NCI-H345 treated with DMSO at 0.1 percent for 48 hours (cell line): ENCODE measurements around the gene PRRG3.
"Not testable (repeated sequence)": the region's sequence is repeated elsewhere in the genome, so short reads cannot be mapped to it uniquely, and the experiment has no call there.

Experiments
- DNase-seq: peaks from one replicate; lab custom pipeline; 2025; ENCODE audit not compliant: unreplicated experiment; lab: John Stamatoyannopoulos, UW

Gene PRRG3

GRCh38 chrX:151694661-151695582, at the start of gene PRRG3:
Gene PRRG3 (plus strand): TSS chrX:151695458. CDS start chrX:151698815, 3,357 bp downstream.
- no peak for DNase-seq

- DNase-seq, result no peak
These were observed 20.0 kb upstream of the PRRG3 start for GRCh38 chrX:151675121-151675746.

- DNase-seq, result no peak
These were observed 19.1 kb upstream of the PRRG3 start for GRCh38 chrX:151676196-151676595.

DNA sequence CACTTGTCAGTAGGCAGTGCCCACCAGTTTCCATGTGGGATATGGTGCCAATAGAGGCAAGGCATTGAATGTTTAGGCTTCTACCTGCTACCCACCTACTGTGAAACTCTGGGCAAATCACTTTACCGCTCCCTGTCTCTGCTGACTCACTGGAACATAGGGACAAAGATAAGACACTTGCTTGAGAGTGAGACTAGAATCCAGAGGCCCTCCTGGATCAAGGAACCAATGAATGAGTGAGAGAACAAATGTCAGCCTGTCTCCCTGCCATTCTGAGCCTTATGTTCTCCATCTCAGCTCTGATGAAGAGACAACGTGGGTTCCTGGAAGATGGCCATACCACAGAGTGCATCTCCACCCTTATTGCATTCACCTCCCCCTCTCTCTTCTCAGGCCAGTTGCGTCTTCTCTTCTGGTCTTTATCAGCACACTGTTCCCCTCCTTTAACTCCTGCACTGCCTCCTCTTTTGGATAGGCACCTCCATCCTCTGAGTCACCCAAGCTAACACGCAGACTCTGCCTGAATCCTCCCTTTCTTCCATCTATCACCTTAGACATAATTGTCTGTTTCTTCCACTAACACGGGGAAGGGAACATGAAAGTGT, 15.4 kb upstream of the PRRG3 start:
- no peak for DNase-seq

- no peak for DNase-seq
These were observed 14.5 kb upstream of the PRRG3 start for GRCh38 chrX:151680805-151681204.

DNA sequence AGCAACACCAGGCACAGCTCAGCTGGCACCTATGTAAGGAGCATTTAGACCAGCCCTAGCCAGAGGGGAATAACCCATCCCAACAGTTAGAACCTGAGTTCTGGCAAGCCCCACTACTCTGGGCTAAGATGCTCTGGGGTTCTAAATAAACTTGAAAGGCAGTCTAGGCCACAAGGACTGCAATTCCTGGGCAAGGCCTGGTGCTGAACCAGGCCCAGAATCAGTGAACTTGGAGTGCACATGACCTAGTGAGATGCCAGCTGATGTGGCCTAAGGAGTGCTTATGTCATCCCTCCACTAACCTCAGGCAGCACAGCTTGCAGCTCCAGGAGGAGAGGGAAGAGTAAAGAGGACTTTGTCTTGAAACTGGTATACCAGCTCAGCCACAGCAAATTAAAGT, 7.6 kb upstream of the PRRG3 start:
- DNase-seq, result no peak

GRCh38 chrX:151688695-151689094, 6.6 kb upstream of the PRRG3 start:
- no peak for DNase-seq

DNA sequence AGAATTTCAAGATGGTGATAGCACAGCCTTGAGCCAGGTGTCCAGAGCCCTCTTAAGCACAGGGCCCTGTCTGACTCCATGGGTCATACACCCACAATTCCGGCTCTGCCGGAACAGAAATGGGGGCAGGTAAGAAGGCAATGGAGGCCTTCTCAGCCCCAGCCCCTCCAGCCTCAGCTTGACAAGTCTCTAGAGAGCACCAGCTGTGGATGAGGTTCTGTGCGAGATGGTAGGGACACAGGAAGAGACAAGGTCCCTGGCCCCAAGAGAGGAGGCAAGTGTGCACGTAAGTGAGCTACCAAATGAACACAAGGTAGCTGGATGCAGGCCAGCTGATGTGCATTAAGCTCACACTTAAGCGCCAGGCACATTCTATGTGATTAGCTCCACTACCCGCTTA, 2.4 kb upstream of the PRRG3 start:
- DNase-seq, result no peak

GRCh38 chrX:151694121-151694520, 1.1 kb upstream of the PRRG3 start:
- DNase-seq, result no peak

DNA sequence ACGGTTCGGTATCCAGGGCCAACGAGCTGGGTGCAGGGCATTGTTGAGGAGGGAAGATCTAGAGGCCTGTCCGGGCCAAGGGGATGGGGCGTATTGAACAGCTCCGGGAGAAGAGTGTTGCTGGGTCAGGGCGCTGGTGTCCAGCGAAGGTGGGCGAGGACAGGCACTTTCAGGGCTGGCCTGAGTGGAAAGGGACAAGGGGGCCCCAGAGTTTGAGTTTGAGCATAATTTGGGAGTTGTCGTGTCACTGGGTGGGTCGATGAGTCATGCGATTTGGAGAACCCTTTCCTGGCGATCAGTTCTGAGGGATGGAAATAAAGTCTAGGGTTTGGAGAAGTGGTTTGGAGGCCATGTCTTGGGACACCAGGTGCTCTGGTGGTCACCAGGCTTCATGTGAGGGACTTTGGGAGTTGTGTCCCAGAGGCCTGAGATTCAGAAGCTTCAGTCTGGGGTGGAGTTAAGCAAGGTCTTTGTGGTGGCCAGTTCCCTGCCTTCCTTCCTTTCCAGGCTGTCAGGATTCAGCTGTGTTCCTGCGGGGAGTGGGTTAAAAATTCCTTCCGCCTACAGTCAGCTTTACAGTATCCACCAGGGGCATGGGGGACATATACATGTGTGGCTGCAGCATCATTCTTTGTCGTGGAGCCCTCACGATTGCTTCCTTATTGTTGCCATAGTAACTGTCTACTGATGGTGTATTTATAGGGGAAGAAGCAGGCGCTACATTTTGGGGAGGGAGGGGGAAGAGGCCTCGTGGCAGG, 504 bp downstream of the PRRG3 start:
- no peak for DNase-seq

GRCh38 chrX:151697082-151697481, 1.8 kb downstream of the PRRG3 start:
- not testable (repeated sequence) for DNase-seq

DNA sequence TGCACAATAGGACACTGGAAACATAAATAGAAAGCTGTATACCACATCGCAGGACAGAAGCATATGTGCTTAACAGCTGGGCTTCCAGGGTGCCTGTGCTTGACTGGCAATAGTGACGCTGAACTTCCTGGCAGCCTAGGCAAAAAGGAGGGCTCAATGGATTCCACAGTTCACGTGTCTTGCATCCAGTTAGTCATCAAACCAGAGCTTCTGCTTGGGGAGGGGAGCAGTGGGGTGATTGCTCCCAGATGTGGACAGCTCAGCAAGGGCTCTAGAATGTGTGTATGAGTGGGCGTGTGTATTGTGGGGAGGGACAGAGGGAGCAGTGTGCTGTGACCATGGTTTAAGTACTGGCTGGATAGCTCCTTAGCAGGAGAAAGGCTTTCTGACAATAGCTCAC, 2.3 kb downstream of the PRRG3 start:
- DNase-seq, result no peak

GRCh38 chrX:151698485-151698884, 3.2 kb downstream of the PRRG3 start:
- no peak for DNase-seq

- no peak for DNase-seq
These were observed 4.5 kb downstream of the PRRG3 start for GRCh38 chrX:151699746-151700145.

GRCh38 chrX:151700581-151700980, 5.3 kb downstream of the PRRG3 start:
- DNase-seq, result no peak

DNA sequence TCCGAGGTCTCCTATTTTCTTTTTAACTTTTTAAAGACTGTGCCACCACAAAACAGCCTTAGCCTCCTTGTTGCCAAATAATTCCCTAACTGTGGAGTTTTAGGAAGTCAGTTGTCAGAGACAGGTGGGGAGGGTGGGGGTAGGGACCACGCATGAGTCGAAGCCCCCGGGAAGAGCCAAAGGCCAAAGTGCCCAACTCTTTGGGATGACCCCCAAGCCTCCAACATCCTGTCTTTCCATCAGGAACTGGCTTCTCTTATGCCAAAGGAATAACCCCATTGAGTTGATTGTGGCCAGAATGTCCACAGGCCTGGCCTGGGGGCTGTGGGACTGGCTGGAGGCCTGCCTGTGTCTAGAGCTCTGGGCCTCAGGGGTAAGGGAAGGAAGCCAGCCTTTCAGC, 5.8 kb downstream of the PRRG3 start:
- no peak for DNase-seq

DNA sequence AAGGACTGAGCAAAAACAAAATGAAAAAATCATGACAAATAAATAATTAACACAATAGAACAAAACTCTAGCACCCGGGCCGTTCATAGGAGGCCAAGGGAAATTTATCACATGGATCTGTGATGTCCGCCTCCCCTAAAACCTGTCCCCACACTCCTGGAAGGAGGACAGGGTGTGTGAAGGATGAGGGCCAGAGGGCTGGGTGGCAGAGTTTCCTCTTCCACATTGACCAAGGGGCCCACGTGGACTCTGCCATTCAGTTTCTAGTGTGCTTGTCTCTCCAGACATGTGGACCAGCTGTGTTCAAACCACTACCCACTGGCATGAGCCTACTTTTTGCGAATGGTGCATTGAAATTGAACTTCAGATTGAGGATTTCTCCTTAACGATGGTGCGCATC, 6.3 kb downstream of the PRRG3 start:
- no peak for DNase-seq

DNA sequence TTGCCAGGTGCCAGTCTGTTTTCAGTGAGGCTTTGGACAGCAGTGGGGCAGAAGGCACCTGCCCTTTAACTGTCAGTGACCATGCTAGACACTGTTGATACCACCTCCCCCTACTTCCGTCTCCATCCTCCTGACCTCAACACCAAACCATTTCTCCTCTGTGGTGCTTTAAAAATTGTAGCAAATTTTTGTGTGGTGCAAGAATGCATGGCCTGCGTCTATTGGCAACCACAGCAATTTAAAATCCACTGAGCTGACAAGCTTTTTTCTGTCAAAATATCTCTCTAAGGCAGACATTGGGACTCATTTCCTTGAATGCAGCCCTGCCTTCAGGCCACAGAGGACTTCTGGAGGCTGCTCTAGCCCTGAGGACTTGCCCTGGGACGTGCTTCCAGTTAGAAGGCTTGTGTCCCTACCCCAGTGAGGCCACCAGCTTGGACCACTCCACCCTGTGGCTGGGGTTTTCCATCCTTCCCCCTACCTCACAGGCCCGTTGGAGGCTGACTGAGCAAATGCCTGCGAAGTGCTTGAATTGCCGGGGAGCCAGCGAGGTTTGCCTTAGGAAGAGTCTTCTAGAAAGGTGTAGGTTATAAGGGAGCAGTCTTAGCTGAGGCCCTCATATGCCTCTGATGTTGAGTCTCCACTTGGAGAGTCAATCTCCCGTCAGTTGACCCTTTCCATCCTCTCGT, 6.9 kb downstream of the PRRG3 start:
- no peak for DNase-seq

GRCh38 chrX:151702741-151703340, 7.6 kb downstream of the PRRG3 start:
- DNase-seq, result no peak

- DNase-seq, result no peak
These were observed 8.2 kb downstream of the PRRG3 start for GRCh38 chrX:151703487-151703886.
